BJ (cell line): ENCODE data around the gene HSPH1. TPM values are rescaled to one million over a fixed set of nuclear protein-coding genes. Genes with fewer than 3 reads are reported as not detected.

ENCODE experiments used
- CTCF ChIA-PET: fragments of 350-600 bp; formaldehyde crosslinking; extraction: SDS; loops from one replicate; lab custom pipeline; 2021; ENCODE audit warnings: antibody characterized with exemption, inconsistent platforms; lab: Yijun Ruan, JAX
- POLR2A ChIA-PET: fragments of 300-600 bp; sonication (Branson Sonifier 250); formaldehyde crosslinking; extraction: SDS; loops from one replicate; lab custom pipeline; 2021; ENCODE audit warnings: antibody characterized with exemption; lab: Charles Lee
- DNase-seq: peaks from one replicate; pipeline ENCODE4 v3.0.0-alpha.2; 2011; ENCODE audit warnings: low read depth
- H3K27me3 ChIP-seq: 2 replicates; pipeline ENCODE4 v1.6.0; 2011; ENCODE audit warnings: low read length; ENCODE audit not compliant: control insufficient read depth, insufficient read depth
- H3K36me3 ChIP-seq: 2 replicates; pipeline ENCODE4 v1.5.1; 2011; ENCODE audit warnings: low read length; ENCODE audit not compliant: control insufficient read depth, insufficient read depth
- H3K4me3 ChIP-seq: 2 replicates; pipeline ENCODE4 v1.5.1; 2011; ENCODE audit warnings: low read depth, mild to moderate bottlenecking, control low read depth, low read length
- polyA plus RNA-seq: library from polyadenylated mRNA; depleted of rRNA; stranded (reverse); fragments of >200 nt; gene quantifications from 2 replicates; pipeline ENCODE4 v1.2.3, GENCODE V29; 2011
- TF ChIP-seq, protein P1 (sequence below): IDR thresholded peaks from 2 replicates; pipeline ENCODE4 v1.5.1; 2011; ENCODE audit warnings: low read depth, mild to moderate bottlenecking, control low read depth, inconsistent platforms, low read length, moderate library complexity; ENCODE audit not compliant: insufficient read depth

The HSPH1 gene
- polyA plus RNA-seq, 1 experiment = 15.0 TPM

DNA sequence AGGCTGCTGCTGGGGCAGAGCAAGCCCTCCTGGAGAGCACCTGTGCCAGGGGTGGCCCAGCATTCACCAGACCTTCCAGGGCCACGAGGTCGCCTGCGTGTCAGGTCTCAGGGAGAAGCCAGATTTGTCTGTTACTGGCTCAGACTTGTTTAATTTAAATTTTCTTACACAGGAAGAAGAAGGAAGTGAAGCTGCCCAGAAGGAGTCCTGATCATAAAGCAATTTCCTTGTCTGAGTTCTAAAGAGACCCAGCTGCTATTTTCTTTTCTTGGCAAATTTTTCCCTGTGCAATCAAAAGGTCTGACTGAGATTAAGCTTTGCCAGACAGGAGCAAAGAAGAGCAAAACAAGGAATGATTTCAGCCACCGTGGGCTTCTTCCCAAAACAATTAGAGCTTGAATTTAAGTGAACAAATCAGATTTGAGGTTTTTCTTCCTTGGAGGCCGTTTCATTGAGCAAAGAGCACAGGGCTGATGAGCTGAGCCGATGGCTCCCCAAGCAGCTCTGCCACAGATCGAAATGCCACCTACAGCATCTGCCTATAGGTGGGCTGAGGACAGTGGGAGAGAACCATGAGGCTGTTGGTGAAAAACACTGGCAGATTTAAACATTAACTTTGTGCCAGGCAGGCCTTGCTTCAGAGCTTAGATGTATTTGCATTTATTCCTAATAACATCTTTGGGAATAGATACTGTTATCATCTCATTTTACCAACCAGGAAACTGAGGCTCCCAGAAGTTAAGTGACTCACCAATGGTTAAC is 40.1 kb downstream of the HSPH1 start:
- DNase-seq = no peak
- no peak overlapping the region for H3K4me3 ChIP-seq
- TF ChIP-seq, protein P1, sequence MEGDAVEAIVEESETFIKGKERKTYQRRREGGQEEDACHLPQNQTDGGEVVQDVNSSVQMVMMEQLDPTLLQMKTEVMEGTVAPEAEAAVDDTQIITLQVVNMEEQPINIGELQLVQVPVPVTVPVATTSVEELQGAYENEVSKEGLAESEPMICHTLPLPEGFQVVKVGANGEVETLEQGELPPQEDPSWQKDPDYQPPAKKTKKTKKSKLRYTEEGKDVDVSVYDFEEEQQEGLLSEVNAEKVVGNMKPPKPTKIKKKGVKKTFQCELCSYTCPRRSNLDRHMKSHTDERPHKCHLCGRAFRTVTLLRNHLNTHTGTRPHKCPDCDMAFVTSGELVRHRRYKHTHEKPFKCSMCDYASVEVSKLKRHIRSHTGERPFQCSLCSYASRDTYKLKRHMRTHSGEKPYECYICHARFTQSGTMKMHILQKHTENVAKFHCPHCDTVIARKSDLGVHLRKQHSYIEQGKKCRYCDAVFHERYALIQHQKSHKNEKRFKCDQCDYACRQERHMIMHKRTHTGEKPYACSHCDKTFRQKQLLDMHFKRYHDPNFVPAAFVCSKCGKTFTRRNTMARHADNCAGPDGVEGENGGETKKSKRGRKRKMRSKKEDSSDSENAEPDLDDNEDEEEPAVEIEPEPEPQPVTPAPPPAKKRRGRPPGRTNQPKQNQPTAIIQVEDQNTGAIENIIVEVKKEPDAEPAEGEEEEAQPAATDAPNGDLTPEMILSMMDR = no peak
- peaks cover 36% of the 10 kb centered on the region for H3K27me3 ChIP-seq
- ChIA-PET CTCF (interaction anchor here (1.8 kb wide), 1 partner anchor 15 kb away, joined by 3 read pairs; no protein-coding TSS in a partner anchor), POLR2A (interaction anchor here (0.6 kb wide), 1 partner anchor 504 kb away, joined by 3 read pairs; no protein-coding TSS in a partner anchor)
- H3K36me3 ChIP-seq = no peaks in the 10 kb centered on the region

DNA sequence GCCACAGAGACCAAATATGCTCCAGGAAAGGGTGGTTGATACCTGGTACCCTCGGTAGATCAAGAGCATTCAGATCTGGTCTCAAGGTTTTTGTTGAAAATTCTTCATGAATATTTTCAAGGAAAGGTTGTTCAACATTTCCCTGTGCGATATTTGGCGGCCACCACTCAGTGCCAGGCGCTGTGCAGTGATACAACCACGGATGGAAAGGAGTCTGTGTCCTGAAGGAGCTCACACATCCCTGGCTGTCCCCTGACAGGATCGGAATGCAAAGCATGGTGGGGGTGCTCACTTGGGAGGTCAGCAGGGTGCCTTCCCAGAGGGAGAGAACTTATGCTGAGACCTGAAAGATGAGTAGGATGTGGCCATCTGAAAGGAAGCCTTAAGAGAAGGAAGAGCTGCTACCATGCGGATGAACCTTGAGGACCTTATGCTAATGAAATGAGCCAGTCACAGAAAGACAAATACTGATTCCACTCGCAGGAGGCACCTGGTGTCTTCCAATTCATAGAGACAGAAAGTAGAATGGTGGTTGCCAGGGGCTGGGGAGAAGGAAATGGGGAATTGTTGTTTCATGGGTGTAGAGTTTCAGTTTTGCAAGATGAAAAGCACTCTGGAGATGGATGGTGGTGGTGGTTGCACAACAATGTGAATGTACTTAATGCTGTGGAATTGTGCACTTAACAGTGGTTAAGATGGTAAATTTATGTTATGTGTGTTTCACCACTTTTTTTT is 41.6 kb downstream of the HSPH1 start:
- no peaks in the 10 kb centered on the region for H3K36me3 ChIP-seq
- peaks cover 37% of the 10 kb centered on the region for H3K27me3 ChIP-seq
- POLR2A ChIA-PET = no interaction called here
- TF ChIP-seq, protein P1 = no peak
- H3K4me3 ChIP-seq = no peak overlapping the region
- no peak for DNase-seq
- CTCF ChIA-PET = no interaction called here

DNA sequence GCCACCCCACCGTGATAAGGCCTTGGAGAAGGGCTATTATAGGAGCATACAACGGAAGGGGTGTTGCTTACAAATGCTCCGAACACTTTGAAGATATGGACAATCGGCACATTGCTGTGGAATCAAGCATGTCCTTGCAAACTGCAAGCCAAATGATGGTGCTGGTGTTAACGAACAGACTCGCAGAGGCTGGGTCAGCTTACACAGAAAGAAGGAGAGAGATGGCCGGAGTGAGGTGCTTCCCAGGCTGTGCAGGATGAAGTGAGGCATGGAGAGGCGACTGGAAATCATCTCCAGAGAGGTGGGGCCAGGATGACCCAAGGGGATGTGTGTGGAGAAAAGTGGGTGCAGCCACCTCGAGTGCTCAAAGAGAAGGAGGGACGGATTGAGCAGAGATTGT is 42.2 kb downstream of the HSPH1 start:
- Histone ChIP-seq H3K4me3 (no peak overlapping the region), H3K27me3 (peaks cover 42% of the 10 kb centered on the region), H3K36me3 (no peaks in the 10 kb centered on the region)
- ChIA-PET POLR2A (no interaction called here), CTCF (no interaction called here)
- TF ChIP-seq, protein P1 = no peak
- no peak for DNase-seq

DNA sequence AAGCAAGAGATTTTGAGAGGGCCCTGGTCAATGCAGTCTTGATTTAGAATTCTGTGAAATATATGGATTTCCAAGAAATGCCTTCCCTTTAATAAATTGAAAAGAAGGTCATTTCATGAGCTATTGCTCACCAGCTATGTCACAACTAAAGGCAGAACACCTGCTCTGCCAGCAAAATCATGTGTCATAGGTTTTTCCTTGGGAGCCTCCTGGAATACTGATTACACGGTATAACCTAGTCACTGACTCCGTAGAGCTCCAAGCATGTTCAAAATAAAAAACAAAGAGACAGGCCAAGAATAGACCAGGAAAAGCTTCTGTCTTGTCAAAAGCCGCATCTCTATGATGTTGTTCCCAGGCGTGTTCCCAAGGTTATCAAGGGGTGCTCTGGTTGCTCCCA is 45.5 kb downstream of the HSPH1 start:
- CTCF ChIA-PET = no interaction called here
- POLR2A ChIA-PET = no interaction called here
- no peak overlapping the region for H3K4me3 ChIP-seq
- H3K27me3 ChIP-seq = peaks cover 35% of the 10 kb centered on the region
- DNase-seq = no peak
- H3K36me3 ChIP-seq = no peaks in the 10 kb centered on the region
- TF ChIP-seq, protein P1 = no peak

DNA sequence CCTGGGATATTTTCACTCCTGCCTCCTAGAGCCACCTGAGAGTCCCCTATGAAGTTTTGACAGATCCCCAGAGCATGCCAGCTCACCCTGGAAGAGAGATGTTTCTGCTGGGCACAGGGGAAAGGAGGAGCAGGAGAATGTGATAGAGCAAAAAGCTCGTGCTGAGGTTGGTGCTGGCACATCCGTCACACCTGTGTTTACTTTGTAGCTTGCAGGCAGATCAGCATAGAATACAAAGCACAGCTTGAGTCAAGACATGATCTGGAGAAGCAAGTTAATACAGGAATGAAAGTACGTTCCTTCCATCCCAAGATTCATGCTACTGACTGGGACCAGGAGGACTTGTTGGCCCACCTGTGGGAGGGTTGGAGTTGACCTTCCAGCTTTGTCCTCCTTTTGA is 46.1 kb downstream of the HSPH1 start:
- POLR2A ChIA-PET = no interaction called here
- Histone ChIP-seq H3K36me3 (no peaks in the 10 kb centered on the region), H3K4me3 (no peak overlapping the region), H3K27me3 (peaks cover 34% of the 10 kb centered on the region)
- TF ChIP-seq, protein P1 = no peak
- CTCF ChIA-PET = no interaction called here
- DNase-seq = no peak
